Kidney (tissue), 14 donors: ENCODE data around the gene KCNC4. TPM values are rescaled to one million over a fixed set of nuclear protein-coding genes. Genes with fewer than 3 reads are reported as not detected.

Source experiments
- DNase-seq, 5 donors: peaks; one replicate each; pipeline ENCODE4 v3.0.0-alpha.2; 2013 to 2020
- FAIRE-seq: peaks from 2 replicates; lab custom pipeline; 2012; peaks lifted over from hg19 to GRCh38; lab: Jason Lieb, UNC
- H3K27ac ChIP-seq, 2 donors: one replicate each; pipeline ENCODE4 v1.7.0; 2013; ENCODE audit warnings: low read depth in 2 of 2, low read length in 2 of 2, inconsistent platforms in 1 of 2
- H3K27me3 ChIP-seq: one replicate; pipeline ENCODE4 v1.7.1; 2013; ENCODE audit warnings: low read length, inconsistent platforms; ENCODE audit not compliant: control insufficient read depth, insufficient read depth
- H3K36me3 ChIP-seq, 3 donors: one replicate each; pipeline versions ENCODE4 v1.7.0 to v1.7.1; 2013; ENCODE audit warnings: low read length in 3 of 3, control low read depth in 1 of 3, inconsistent platforms in 1 of 3; ENCODE audit not compliant: insufficient read depth in 3 of 3, control insufficient read depth in 2 of 3
- H3K4me1 ChIP-seq, 3 donors: one replicate each; pipeline versions ENCODE4 v1.7.0 to v1.7.1; 2013; ENCODE audit warnings: low read length in 3 of 3, inconsistent platforms in 1 of 3, low read depth in 1 of 3; ENCODE audit not compliant: control insufficient read depth in 2 of 3, insufficient read depth in 2 of 3
- H3K4me3 ChIP-seq, 3 donors: one replicate each; pipeline versions ENCODE4 v1.7.0 to v1.8.1; 2013; ENCODE audit warnings: low read length in 3 of 3, control low read depth in 1 of 3, inconsistent platforms in 1 of 3
- H3K9ac ChIP-seq, 3 donors: one replicate each; pipeline versions ENCODE4 v1.7.0 to v1.7.1; 2013; ENCODE audit warnings: low read length in 3 of 3, control low read depth in 1 of 3, inconsistent platforms in 1 of 3
- H3K9me3 ChIP-seq, 3 donors: one replicate each; pipeline versions ENCODE4 v1.7.0 to v1.7.1; 2013; ENCODE audit warnings: low read length in 3 of 3, control low read depth in 1 of 3, inconsistent platforms in 1 of 3; ENCODE audit not compliant: control insufficient read depth in 2 of 3, insufficient read depth in 1 of 3
- CTCF ChIP-seq: IDR thresholded peaks from 3 replicates; pipeline ENCODE4 v1.5.1; 2012; ENCODE audit warnings: mild to moderate bottlenecking, moderate library complexity, borderline replicate concordance; ENCODE audit not compliant: insufficient read depth; ENCODE audit errors: extremely low read depth
- intact Hi-C: fragments of 100-400 bp; cut with DNase I; formaldehyde crosslinking; loops from one replicate; pipeline ENCODE4 v1.11.1; 2022
- polyA plus RNA-seq: library from polyadenylated mRNA; stranded (reverse); fragments of 350-450 nt; fragmentation: Illumina TruSeq; extraction: RNeasy Lipid Tissue Mini Kit (QIAGEN cat#74804); gene quantifications from one replicate; pipeline ENCODE4 v1.2.3, GENCODE V29; 2014; ENCODE audit warnings: low read depth, low replicate concordance; ENCODE audit not compliant: insufficient read depth
- total RNA-seq: library from RNA; stranded (reverse); fragmentation: NEBNext Ultra II Directional; extraction: Animal tissue kit (Norgen Biotek cat#: 25700); gene quantifications from one replicate; pipeline ENCODE4 v1.2.1, GENCODE V29; 2021
- donor health status: control.
- donor health status: control.
- donor health status: control.
- donor health status: control.
- donor health status: control.
- donor health status: DM: yes; HTN: yes; CAD: no.
- donor health status: Normal renal cell carcinoma (clear cell type).

The KCNC4 gene
- total and polyA plus RNA-seq, 2 donors from 2014 or later, result 12.9 to 52.9 TPM

GRCh38 chr1:110172001-110172400, 38.1 kb upstream of the KCNC4 start:
- intact Hi-C loops, result no loop called here
- Histone ChIP-seq H3K4me1 (peaks cover 0 to 10% (median 9%) of the 10 kb centered on the region in 3 donors), H3K4me3 (no peak overlapping the region), H3K9ac (no peak overlapping the region), H3K27me3 (no peaks in the 10 kb centered on the region), H3K27ac (no peak overlapping the region), H3K9me3 (no peaks in the 10 kb centered on the region), H3K36me3 (no peaks in the 10 kb centered on the region)
- DNase-seq (no peak), FAIRE-seq (no peak)
- no peak for TF ChIP-seq CTCF

GRCh38 chr1:110173466-110174105, 36.5 kb upstream of the KCNC4 start:
- TF ChIP-seq CTCF, result no peak
- Histone ChIP-seq H3K4me1 (peaks cover 0 to 10% (median 9%) of the 10 kb centered on the region in 3 donors), H3K4me3 (no peak overlapping the region), H3K9me3 (peaks cover 0 to 2% (median 0%) of the 10 kb centered on the region in 3 donors), H3K27me3 (no peaks in the 10 kb centered on the region), H3K9ac (no peak overlapping the region), H3K36me3 (no peaks in the 10 kb centered on the region), H3K27ac (no peak overlapping the region)
- DNase-seq, result no peak
- FAIRE-seq, result no peak
- intact Hi-C loops, result no loop called here

- H3K27me3 ChIP-seq, result no peaks in the 10 kb centered on the region
- no peak overlapping the region for H3K27ac ChIP-seq
- peaks cover 0 to 10% (median 9%) of the 10 kb centered on the region in 3 donors for H3K4me1 ChIP-seq
- DNase-seq, result no peak
- H3K4me3 ChIP-seq, result no peak overlapping the region
- no peak overlapping the region for H3K9ac ChIP-seq
- no peaks in the 10 kb centered on the region for H3K36me3 ChIP-seq
- intact Hi-C loops, result no loop called here
- no peak for FAIRE-seq
- no peak for TF ChIP-seq CTCF
- peaks cover 0 to 4% (median 0%) of the 10 kb centered on the region in 3 donors for H3K9me3 ChIP-seq
Observed at GRCh38 chr1:110174961-110175360, 35.2 kb upstream of the KCNC4 start.
